Fibroblast of the aortic adventitia (primary cell): ENCODE data around the gene MYL10. TPM values are rescaled to one million over a fixed set of nuclear protein-coding genes. Genes with fewer than 3 reads are reported as not detected.

Source experiments
- DNase-seq: peaks from one replicate; pipeline ENCODE4 v3.0.0-alpha.2; 2010; ENCODE audit warnings: low read depth
- H3K4me3 ChIP-seq: 2 replicates; pipeline ENCODE4 v1.5.1; 2011; ENCODE audit warnings: low read depth, mild to moderate bottlenecking, control low read depth, low read length, moderate library complexity
- CTCF ChIP-seq: IDR thresholded peaks from 2 replicates; pipeline ENCODE4 v1.5.1; 2011; ENCODE audit warnings: mild to moderate bottlenecking, low read length, control low read depth, inconsistent platforms; ENCODE audit not compliant: insufficient read depth
- total RNA-seq: library from RNA; depleted of rRNA; stranded (reverse); fragments of >200 nt; gene quantifications from 2 replicates; pipeline ENCODE4 v1.2.3, GENCODE V29; 2012; ENCODE audit warnings: low replicate concordance

MYL10 gene
- total RNA-seq, 1 donor: not detected

GRCh38 chr7:101575721-101576120, 53.4 kb downstream of the MYL10 start:
- TF ChIP-seq CTCF: no peak
- no peak for DNase-seq
- H3K4me3 ChIP-seq: no peak overlapping the region

GRCh38 chr7:101575168-101575567, 53.9 kb downstream of the MYL10 start:
- TF ChIP-seq CTCF: no peak
- H3K4me3 ChIP-seq: no peak overlapping the region
- no peak for DNase-seq

- no peak for DNase-seq
- no peak for TF ChIP-seq CTCF
- no peak overlapping the region for H3K4me3 ChIP-seq
Observed at GRCh38 chr7:101572156-101572555, 56.9 kb downstream of the MYL10 start.

GRCh38 chr7:101567230-101567629, 61.9 kb downstream of the MYL10 start:
- no peak overlapping the region for H3K4me3 ChIP-seq
- no peak for TF ChIP-seq CTCF
- no peak for DNase-seq

- DNase-seq: no peak
- no peak for TF ChIP-seq CTCF
- H3K4me3 ChIP-seq: no peak overlapping the region
Observed at GRCh38 chr7:101565601-101566209, 63.4 kb downstream of the MYL10 start.

GRCh38 chr7:101564778-101565211, 64.3 kb downstream of the MYL10 start:
- no peak for DNase-seq
- no peak for TF ChIP-seq CTCF
- no peak overlapping the region for H3K4me3 ChIP-seq
